ENCODE data around the gene UMOD.
"Not testable (repeated sequence)": the region's sequence is repeated elsewhere in the genome, so short reads cannot be mapped to it uniquely, and the experiment has no call there.

The UMOD gene

DNA sequence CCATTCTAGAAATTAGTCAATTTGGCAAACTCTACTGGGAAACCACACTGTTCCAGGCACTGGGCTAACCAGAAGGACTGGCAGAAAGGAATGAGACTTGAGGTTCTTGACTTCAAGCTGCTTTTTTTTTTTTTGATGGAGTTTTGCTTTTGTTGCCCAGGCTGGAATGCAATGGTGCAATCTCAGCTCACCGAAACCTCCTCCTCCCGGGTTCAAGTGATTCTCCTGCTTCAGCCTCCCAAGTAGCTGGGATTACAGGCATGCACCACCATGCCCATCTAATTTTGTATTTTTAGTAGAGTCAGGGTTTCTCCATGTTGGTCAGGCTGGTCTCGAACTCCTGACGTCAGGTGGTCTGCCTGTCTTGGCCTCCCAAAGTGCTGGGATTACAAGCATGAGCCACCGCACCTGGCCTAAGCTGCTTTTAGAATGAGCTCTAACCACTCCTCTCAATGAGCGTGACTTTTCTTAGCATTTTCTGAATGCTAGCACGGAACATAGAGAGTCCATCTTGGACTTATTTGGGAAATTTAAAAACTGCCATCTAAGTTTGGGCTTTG lies 39.9 kb downstream of the UMOD start:
- H3K14ac ChIP-seq (ENCODE audit: low read length); H2AK5ac ChIP-seq (ENCODE audit: low read length); H3K4me1 ChIP-seq (ENCODE audit: control insufficient read depth in 1 of 2, insufficient read depth in 2 of 2, low read length in 2 of 2); H3K4ac ChIP-seq (ENCODE audit: low read depth, low read length); H3K18ac ChIP-seq (ENCODE audit: low read length); H2BK12ac ChIP-seq (ENCODE audit: low read length); H3K36me3 ChIP-seq (ENCODE audit: control insufficient read depth in 1 of 2, insufficient read depth in 2 of 2, low read length in 2 of 2); H3K79me1 ChIP-seq (ENCODE audit: low read length); H3K23ac ChIP-seq (ENCODE audit: low read length); H3K79me2 ChIP-seq (ENCODE audit: control insufficient read depth, insufficient read depth, low read length, poor library complexity); H3K4me2 ChIP-seq (ENCODE audit: low read length); H4K12ac ChIP-seq (ENCODE audit: low read depth, low read length); H3K9ac ChIP-seq (ENCODE audit: low read length); H3K27ac ChIP-seq (ENCODE audit: low read depth, low read length); H3K4me3 ChIP-seq (ENCODE audit: low read depth, low read length); H3K9me3 ChIP-seq (ENCODE audit: insufficient read depth, low read depth, low read length); H2BK5ac ChIP-seq (ENCODE audit: low read depth, low read length, poor library complexity); H4K91ac ChIP-seq (ENCODE audit: low read depth, low read length); DNase-seq; H3K27me3 ChIP-seq (ENCODE audit: insufficient read depth, low read length); H2AFZ ChIP-seq (ENCODE audit: insufficient read depth, low read length, poor library complexity); H2BK120ac ChIP-seq (ENCODE audit: insufficient read depth, low read length, poor library complexity); H4K8ac ChIP-seq (ENCODE audit: low read depth, low read length): not testable (repeated sequence)
- WGBS (ENCODE audit: extremely low coverage, insufficient coverage, insufficient read length) = no CpG with 5 or more reads among the region's 7 CpGs

DNA sequence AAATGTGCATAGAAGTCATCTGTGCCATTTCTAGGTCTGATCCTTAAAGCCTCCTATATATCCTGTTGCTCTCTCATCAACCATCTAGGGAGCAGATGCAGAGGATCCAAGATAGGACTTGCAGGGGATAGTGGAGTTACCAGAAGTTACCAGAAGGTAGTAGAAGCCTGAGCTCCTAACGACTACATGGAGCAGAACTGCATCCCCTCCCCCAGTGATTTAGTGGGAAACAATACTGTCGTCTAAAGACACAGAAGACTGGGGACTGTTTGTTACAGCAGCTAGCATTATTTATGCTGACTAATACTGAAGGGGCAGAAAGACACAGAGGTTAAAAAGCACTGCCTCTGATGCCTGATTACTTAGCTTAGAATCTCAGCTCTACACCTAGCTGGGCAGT lies 41.0 kb downstream of the UMOD start:
- Histone ChIP-seq H2AK5ac (ENCODE audit: low read length) (no peak overlapping the region), H3K4me3 (ENCODE audit: low read depth, low read length) (no peak overlapping the region), H3K36me3 (ENCODE audit: control insufficient read depth in 1 of 2, insufficient read depth in 2 of 2, low read length in 2 of 2) (no peaks in the 10 kb centered on the region), H3K9me3 (ENCODE audit: insufficient read depth, low read depth, low read length) (peaks cover 2% of the 10 kb centered on the region), H4K12ac (ENCODE audit: low read depth, low read length) (no peak overlapping the region), H4K8ac (ENCODE audit: low read depth, low read length) (no peak overlapping the region), H3K9ac (ENCODE audit: low read length) (no peak overlapping the region), H2BK5ac (ENCODE audit: low read depth, low read length, poor library complexity) (no peak overlapping the region), H3K27me3 (ENCODE audit: insufficient read depth, low read length) (no peaks in the 10 kb centered on the region), H3K4ac (ENCODE audit: low read depth, low read length) (no peak overlapping the region), H3K4me1 (ENCODE audit: control insufficient read depth in 1 of 2, insufficient read depth in 2 of 2, low read length in 2 of 2) (no peaks in the 10 kb centered on the region), H2BK12ac (ENCODE audit: low read length) (no peak overlapping the region), H3K14ac (ENCODE audit: low read length) (no peak overlapping the region), H2BK120ac (ENCODE audit: insufficient read depth, low read length, poor library complexity) (no peak overlapping the region), H3K79me1 (ENCODE audit: low read length) (no peaks in the 10 kb centered on the region), H3K4me2 (ENCODE audit: low read length) (no peak overlapping the region), H3K79me2 (ENCODE audit: control insufficient read depth, insufficient read depth, low read length, poor library complexity) (no peaks in the 10 kb centered on the region), H4K91ac (ENCODE audit: low read depth, low read length) (no peak overlapping the region), H3K27ac (ENCODE audit: low read depth, low read length) (no peak overlapping the region), H3K23ac (ENCODE audit: low read length) (no peak overlapping the region), H2AFZ (ENCODE audit: insufficient read depth, low read length, poor library complexity) (no peak overlapping the region), H3K18ac (ENCODE audit: low read length) (no peak overlapping the region)
- no peak for DNase-seq
- WGBS (ENCODE audit: extremely low coverage, insufficient coverage, insufficient read length) = no CpG with 5 or more reads among the region's 2 CpGs

DNA sequence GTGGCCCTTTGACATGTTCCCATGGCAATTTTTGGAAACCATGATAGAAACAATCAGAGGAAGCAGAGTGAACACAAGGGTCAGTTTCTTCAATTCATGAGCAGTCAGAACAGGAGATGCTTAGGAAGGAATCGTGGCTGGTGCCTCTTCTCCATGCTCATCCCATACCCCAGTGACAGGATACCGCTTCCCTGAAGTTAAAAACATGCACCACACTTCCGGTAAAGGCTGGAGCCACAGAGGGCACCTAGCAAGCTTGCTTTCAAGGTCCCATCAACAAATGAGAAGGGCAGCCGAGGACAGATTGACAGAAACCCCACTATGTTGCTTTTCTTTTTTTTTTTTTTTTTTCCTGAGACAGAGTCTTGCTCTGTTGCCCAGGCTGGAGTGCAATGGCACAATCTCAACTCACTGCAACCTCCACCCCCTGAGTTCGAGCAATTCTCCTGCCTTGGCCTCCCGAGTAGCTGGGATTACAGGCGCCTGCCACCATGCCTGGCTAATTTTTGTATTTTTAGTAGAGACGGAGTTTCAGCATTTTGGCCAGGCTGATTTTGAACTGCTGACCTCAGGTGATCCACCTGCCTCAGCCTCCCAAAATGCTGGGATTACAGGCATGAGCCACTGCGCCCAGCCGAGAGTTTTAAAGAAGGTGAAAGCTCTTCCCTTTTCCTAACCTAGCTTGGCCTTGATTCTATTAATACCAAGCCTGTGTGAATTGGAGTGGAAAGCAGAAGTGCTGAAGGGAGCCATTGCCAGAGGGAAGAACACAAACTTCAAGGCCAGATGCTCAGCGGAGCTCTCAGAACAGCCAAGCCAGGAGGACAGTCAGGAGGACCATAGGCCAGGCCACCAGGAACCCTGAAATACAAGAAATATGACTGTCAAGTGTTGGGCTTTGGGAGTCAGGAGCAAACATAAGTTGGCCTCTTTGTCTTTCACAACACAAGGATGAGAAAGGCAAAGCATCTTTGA lies 41.8 kb downstream of the UMOD start:
- Histone ChIP-seq H3K79me1 (ENCODE audit: low read length) (no peaks in the 10 kb centered on the region), H3K9ac (ENCODE audit: low read length) (no peak overlapping the region), H3K14ac (ENCODE audit: low read length) (no peak overlapping the region), H2AK5ac (ENCODE audit: low read length) (no peak overlapping the region), H3K4ac (ENCODE audit: low read depth, low read length) (no peak overlapping the region), H4K8ac (ENCODE audit: low read depth, low read length) (no peak overlapping the region), H4K91ac (ENCODE audit: low read depth, low read length) (no peak overlapping the region), H3K4me1 (ENCODE audit: control insufficient read depth in 1 of 2, insufficient read depth in 2 of 2, low read length in 2 of 2) (no peaks in the 10 kb centered on the region), H2BK12ac (ENCODE audit: low read length) (no peak overlapping the region), H3K36me3 (ENCODE audit: control insufficient read depth in 1 of 2, insufficient read depth in 2 of 2, low read length in 2 of 2) (no peaks in the 10 kb centered on the region), H3K79me2 (ENCODE audit: control insufficient read depth, insufficient read depth, low read length, poor library complexity) (no peaks in the 10 kb centered on the region), H2BK5ac (ENCODE audit: low read depth, low read length, poor library complexity) (no peak overlapping the region), H3K9me3 (ENCODE audit: insufficient read depth, low read depth, low read length) (peaks cover 2% of the 10 kb centered on the region), H3K27ac (ENCODE audit: low read depth, low read length) (no peak overlapping the region), H4K12ac (ENCODE audit: low read depth, low read length) (no peak overlapping the region), H3K23ac (ENCODE audit: low read length) (no peak overlapping the region), H3K4me3 (ENCODE audit: low read depth, low read length) (no peak overlapping the region), H2BK120ac (ENCODE audit: insufficient read depth, low read length, poor library complexity) (no peak overlapping the region), H3K18ac (ENCODE audit: low read length) (no peak overlapping the region), H3K4me2 (ENCODE audit: low read length) (no peak overlapping the region), H3K27me3 (ENCODE audit: insufficient read depth, low read length) (no peaks in the 10 kb centered on the region), H2AFZ (ENCODE audit: insufficient read depth, low read length, poor library complexity) (no peak overlapping the region)
- no CpG with 5 or more reads among the region's 11 CpGs for WGBS (ENCODE audit: extremely low coverage, insufficient coverage, insufficient read length)
- DNase-seq = no peak

DNA sequence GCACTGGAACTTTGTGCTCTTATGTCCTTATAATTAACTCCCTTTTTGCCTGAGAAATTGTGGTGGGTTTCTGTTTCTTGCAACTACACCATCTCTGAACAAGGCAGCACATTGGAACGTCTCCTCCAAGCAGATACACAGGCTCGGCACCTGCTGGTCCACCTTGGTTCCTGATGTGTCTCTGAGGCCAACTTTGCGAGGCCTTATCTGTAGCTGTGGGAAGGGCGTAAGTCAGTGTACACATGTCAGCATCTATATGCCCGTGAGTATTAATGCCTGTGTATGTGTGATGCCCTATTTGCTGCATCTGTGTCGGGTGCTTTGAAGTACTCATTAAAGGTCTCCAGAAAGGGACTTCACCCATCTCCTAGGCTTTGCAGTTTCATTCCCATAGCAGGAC lies 42.7 kb downstream of the UMOD start:
- H3K23ac ChIP-seq (ENCODE audit: low read length) = no peak overlapping the region
- H3K14ac ChIP-seq (ENCODE audit: low read length) = no peak overlapping the region
- no peaks in the 10 kb centered on the region for H3K36me3 ChIP-seq (ENCODE audit: control insufficient read depth in 1 of 2, insufficient read depth in 2 of 2, low read length in 2 of 2)
- H3K79me2 ChIP-seq (ENCODE audit: control insufficient read depth, insufficient read depth, low read length, poor library complexity) = no peaks in the 10 kb centered on the region
- no peak overlapping the region for H3K9ac ChIP-seq (ENCODE audit: low read length)
- H2BK120ac ChIP-seq (ENCODE audit: insufficient read depth, low read length, poor library complexity) = no peak overlapping the region
- H2BK12ac ChIP-seq (ENCODE audit: low read length) = no peak overlapping the region
- H3K27ac ChIP-seq (ENCODE audit: low read depth, low read length) = no peak overlapping the region
- H3K4me2 ChIP-seq (ENCODE audit: low read length) = no peak overlapping the region
- H3K79me1 ChIP-seq (ENCODE audit: low read length) = no peaks in the 10 kb centered on the region
- no peaks in the 10 kb centered on the region for H3K4me1 ChIP-seq (ENCODE audit: control insufficient read depth in 1 of 2, insufficient read depth in 2 of 2, low read length in 2 of 2)
- H3K4me3 ChIP-seq (ENCODE audit: low read depth, low read length) = no peak overlapping the region
- no peak for DNase-seq
- H3K4ac ChIP-seq (ENCODE audit: low read depth, low read length) = no peak overlapping the region
- no peaks in the 10 kb centered on the region for H3K27me3 ChIP-seq (ENCODE audit: insufficient read depth, low read length)
- no CpG with 5 or more reads among the region's 6 CpGs for WGBS (ENCODE audit: extremely low coverage, insufficient coverage, insufficient read length)
- H3K9me3 ChIP-seq (ENCODE audit: insufficient read depth, low read depth, low read length) = peaks cover 2% of the 10 kb centered on the region
- H4K8ac ChIP-seq (ENCODE audit: low read depth, low read length) = no peak overlapping the region
- H2AK5ac ChIP-seq (ENCODE audit: low read length) = no peak overlapping the region
- H2AFZ ChIP-seq (ENCODE audit: insufficient read depth, low read length, poor library complexity) = no peak overlapping the region
- no peak overlapping the region for H4K91ac ChIP-seq (ENCODE audit: low read depth, low read length)
- H4K12ac ChIP-seq (ENCODE audit: low read depth, low read length) = no peak overlapping the region
- H2BK5ac ChIP-seq (ENCODE audit: low read depth, low read length, poor library complexity) = no peak overlapping the region
- no peak overlapping the region for H3K18ac ChIP-seq (ENCODE audit: low read length)

Data from trophoblast cell (in vitro differentiated cells and primary cell).